ENCODE data around the gene USP32. TPM values are rescaled to one million over a fixed set of nuclear protein-coding genes. Genes with fewer than 3 reads are reported as not detected.

Gene USP32
- total and polyA plus RNA-seq, 2 donors from 2014 or later = 14.6 to 53.1 TPM

DNA sequence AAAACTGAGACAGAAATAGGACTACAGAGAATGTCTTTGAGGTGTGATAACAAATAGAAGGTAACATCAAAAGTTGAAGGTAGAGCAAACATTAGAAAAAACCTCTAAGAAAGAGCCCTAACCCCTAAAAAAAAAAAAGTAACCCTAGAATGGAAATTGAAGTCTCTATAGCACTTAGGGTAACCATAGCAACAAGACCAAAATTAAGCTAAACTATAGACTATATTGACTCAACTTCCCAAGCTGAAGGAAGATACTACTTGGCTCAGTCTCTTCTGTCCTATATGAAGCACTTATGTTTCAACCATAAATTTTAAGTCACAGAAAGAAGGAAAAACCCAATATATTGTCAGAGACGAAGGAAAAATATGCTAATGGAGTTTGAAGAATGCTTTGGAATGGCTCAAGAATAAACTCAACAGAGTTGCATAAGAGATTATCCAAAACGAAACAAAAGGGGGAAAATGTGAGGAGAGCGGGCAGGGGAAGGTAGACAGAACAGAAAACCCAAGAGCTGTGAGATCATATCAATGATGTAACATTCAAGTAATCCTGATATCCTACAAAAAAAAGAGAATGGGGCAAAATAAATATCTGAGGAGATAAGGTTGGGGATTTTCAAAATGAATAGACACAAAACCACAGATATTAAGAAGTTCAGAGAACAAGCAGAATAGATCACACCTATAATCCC lies 88.4 kb downstream of the USP32 start:
- FAIRE-seq (no peak), DNase-seq (no peak)
- H3K27ac ChIP-seq (ENCODE audit: low read depth in 2 of 2, low read length in 2 of 2) = no peak overlapping the region
- H3K36me3 ChIP-seq (ENCODE audit: control insufficient read depth in 2 of 3, insufficient read depth in 3 of 3, low read length in 3 of 3) = no peaks in the 10 kb centered on the region
- no peaks in the 10 kb centered on the region for H3K4me1 ChIP-seq (ENCODE audit: control insufficient read depth in 2 of 3, insufficient read depth in 2 of 3, low read depth in 1 of 3, low read length in 3 of 3)
- no peaks in the 10 kb centered on the region for H3K9me3 ChIP-seq (ENCODE audit: control insufficient read depth in 2 of 3, insufficient read depth in 1 of 3, low read length in 3 of 3)
- intact Hi-C loops (cut with DNase I) = no loop called here
- H3K9ac ChIP-seq (ENCODE audit: low read length in 3 of 3) = no peak overlapping the region
- no peaks in the 10 kb centered on the region for H3K27me3 ChIP-seq (ENCODE audit: control insufficient read depth, insufficient read depth, low read length)
- no peak overlapping the region for H3K4me3 ChIP-seq (ENCODE audit: low read length in 3 of 3)
- TF ChIP-seq, protein P1, sequence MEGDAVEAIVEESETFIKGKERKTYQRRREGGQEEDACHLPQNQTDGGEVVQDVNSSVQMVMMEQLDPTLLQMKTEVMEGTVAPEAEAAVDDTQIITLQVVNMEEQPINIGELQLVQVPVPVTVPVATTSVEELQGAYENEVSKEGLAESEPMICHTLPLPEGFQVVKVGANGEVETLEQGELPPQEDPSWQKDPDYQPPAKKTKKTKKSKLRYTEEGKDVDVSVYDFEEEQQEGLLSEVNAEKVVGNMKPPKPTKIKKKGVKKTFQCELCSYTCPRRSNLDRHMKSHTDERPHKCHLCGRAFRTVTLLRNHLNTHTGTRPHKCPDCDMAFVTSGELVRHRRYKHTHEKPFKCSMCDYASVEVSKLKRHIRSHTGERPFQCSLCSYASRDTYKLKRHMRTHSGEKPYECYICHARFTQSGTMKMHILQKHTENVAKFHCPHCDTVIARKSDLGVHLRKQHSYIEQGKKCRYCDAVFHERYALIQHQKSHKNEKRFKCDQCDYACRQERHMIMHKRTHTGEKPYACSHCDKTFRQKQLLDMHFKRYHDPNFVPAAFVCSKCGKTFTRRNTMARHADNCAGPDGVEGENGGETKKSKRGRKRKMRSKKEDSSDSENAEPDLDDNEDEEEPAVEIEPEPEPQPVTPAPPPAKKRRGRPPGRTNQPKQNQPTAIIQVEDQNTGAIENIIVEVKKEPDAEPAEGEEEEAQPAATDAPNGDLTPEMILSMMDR (IDR thresholded peaks at IDR 0.05; ENCODE audit: borderline replicate concordance, extremely low read depth, insufficient read depth) = no peak

DNA sequence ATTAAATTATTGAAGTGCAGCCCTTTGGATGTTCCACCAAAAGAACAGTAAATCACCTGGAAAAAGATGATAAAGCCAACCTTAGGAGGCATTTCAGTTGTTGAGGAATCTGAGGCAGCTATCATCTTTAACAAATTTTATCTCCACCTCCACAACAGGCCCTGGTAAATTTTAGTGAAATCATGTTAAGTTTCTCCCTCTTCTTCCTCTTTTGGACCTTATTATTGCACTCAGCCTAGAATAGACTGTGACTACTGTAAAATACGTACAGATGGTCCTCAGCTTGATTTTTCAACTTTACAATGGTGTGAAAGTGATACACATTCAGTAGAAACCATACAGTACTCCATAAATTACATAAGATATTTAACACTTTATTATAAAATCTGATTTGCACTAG lies 90.3 kb downstream of the USP32 start:
- intact Hi-C loops (cut with DNase I) = no loop called here
- H3K4me1 ChIP-seq (ENCODE audit: control insufficient read depth in 2 of 3, insufficient read depth in 2 of 3, low read depth in 1 of 3, low read length in 3 of 3) = no peaks in the 10 kb centered on the region
- FAIRE-seq = no peak

GRCh38 chr17:60300949-60301348 lies 91.0 kb downstream of the USP32 start:
- TF ChIP-seq, protein P1 (IDR thresholded peaks at IDR 0.05; ENCODE audit: borderline replicate concordance, extremely low read depth, insufficient read depth) = no peak
- no peak for DNase-seq
- FAIRE-seq = no peak
- intact Hi-C loops (cut with DNase I) = no loop called here
- H3K4me3 ChIP-seq (ENCODE audit: low read length in 3 of 3) = no peak overlapping the region
- no peaks in the 10 kb centered on the region for H3K27me3 ChIP-seq (ENCODE audit: control insufficient read depth, insufficient read depth, low read length)
- H3K9ac ChIP-seq (ENCODE audit: low read length in 3 of 3) = no peak overlapping the region
- H3K4me1 ChIP-seq (ENCODE audit: control insufficient read depth in 2 of 3, insufficient read depth in 2 of 3, low read depth in 1 of 3, low read length in 3 of 3) = no peaks in the 10 kb centered on the region
- no peaks in the 10 kb centered on the region for H3K36me3 ChIP-seq (ENCODE audit: control insufficient read depth in 2 of 3, insufficient read depth in 3 of 3, low read length in 3 of 3)
- H3K9me3 ChIP-seq (ENCODE audit: control insufficient read depth in 2 of 3, insufficient read depth in 1 of 3, low read length in 3 of 3) = no peaks in the 10 kb centered on the region
- no peak overlapping the region for H3K27ac ChIP-seq (ENCODE audit: low read depth in 2 of 2, low read length in 2 of 2)

More for the DNA sequence above, 90.3 kb downstream of the USP32 start:
- no peak for DNase-seq
- H3K4me3 ChIP-seq (ENCODE audit: low read length in 3 of 3) = no peak overlapping the region
- H3K9ac ChIP-seq (ENCODE audit: low read length in 3 of 3) = no peak overlapping the region
- H3K9me3 ChIP-seq (ENCODE audit: control insufficient read depth in 2 of 3, insufficient read depth in 1 of 3, low read length in 3 of 3) = no peaks in the 10 kb centered on the region
- TF ChIP-seq, protein P1 (IDR thresholded peaks at IDR 0.05; ENCODE audit: borderline replicate concordance, extremely low read depth, insufficient read depth) = no peak
- H3K36me3 ChIP-seq (ENCODE audit: control insufficient read depth in 2 of 3, insufficient read depth in 3 of 3, low read length in 3 of 3) = no peaks in the 10 kb centered on the region
- H3K27ac ChIP-seq (ENCODE audit: low read depth in 2 of 2, low read length in 2 of 2) = no peak overlapping the region
- H3K27me3 ChIP-seq (ENCODE audit: control insufficient read depth, insufficient read depth, low read length) = no peaks in the 10 kb centered on the region

DNA sequence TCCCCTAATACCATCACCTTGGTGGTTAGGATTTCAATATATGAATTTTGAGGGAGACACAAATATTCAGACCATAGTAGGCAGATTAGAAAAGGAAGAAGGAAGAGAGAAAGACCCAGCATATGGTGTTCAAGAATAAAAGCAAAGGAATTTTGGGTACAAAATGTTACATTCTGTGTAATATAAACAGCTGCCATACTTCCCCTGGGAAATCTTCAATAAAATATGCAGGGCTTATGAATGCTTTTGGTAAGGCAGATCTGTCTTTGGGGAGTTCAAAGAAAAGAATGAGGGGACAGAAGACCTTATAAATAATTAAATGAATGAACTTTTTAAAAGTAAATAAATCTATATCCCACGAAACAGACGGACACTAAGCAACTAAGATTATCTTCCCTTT lies 91.9 kb downstream of the USP32 start:
- H3K4me3 ChIP-seq (ENCODE audit: low read length in 3 of 3) = no peak overlapping the region

More for the DNA sequence above, 91.9 kb downstream of the USP32 start:
- H3K9ac ChIP-seq (ENCODE audit: low read length in 3 of 3) = no peak overlapping the region
- TF ChIP-seq, protein P1 (IDR thresholded peaks at IDR 0.05; ENCODE audit: borderline replicate concordance, extremely low read depth, insufficient read depth) = no peak
- intact Hi-C loops (cut with DNase I) = no loop called here
- FAIRE-seq = no peak
- H3K27me3 ChIP-seq (ENCODE audit: control insufficient read depth, insufficient read depth, low read length) = no peaks in the 10 kb centered on the region
- no peak for DNase-seq
- no peaks in the 10 kb centered on the region for H3K4me1 ChIP-seq (ENCODE audit: control insufficient read depth in 2 of 3, insufficient read depth in 2 of 3, low read depth in 1 of 3, low read length in 3 of 3)
- no peaks in the 10 kb centered on the region for H3K36me3 ChIP-seq (ENCODE audit: control insufficient read depth in 2 of 3, insufficient read depth in 3 of 3, low read length in 3 of 3)
- H3K27ac ChIP-seq (ENCODE audit: low read depth in 2 of 2, low read length in 2 of 2) = no peak overlapping the region
- no peaks in the 10 kb centered on the region for H3K9me3 ChIP-seq (ENCODE audit: control insufficient read depth in 2 of 3, insufficient read depth in 1 of 3, low read length in 3 of 3)
